Skeletal muscle satellite cell (primary cell): Measurements from ENCODE around the gene SNRNP200.

Experiments used
- H3K27me3 ChIP-seq: 2 replicates; pipeline ENCODE4 v1.7.0; 2013; ENCODE audit warnings: low read length; ENCODE audit not compliant: control insufficient read depth, insufficient read depth
- H3K36me3 ChIP-seq: 2 replicates; pipeline ENCODE4 v1.7.0; 2013; ENCODE audit warnings: mild to moderate bottlenecking, control low read depth, low read length; ENCODE audit not compliant: insufficient read depth
- H3K4me1 ChIP-seq: 2 replicates; pipeline ENCODE4 v1.7.0; 2013; ENCODE audit warnings: low read length; ENCODE audit not compliant: control insufficient read depth, insufficient read depth
- H3K4me2 ChIP-seq: 2 replicates; pipeline ENCODE4 v1.7.0; 2013; ENCODE audit warnings: mild to moderate bottlenecking, low read length
- H3K4me3 ChIP-seq: 2 replicates; pipeline ENCODE4 v1.7.0; 2013; ENCODE audit warnings: low read length
- H3K9ac ChIP-seq: 2 replicates; pipeline ENCODE4 v1.7.0; 2013; ENCODE audit warnings: mild to moderate bottlenecking, low read depth, low read length, moderate library complexity
- H3K9me3 ChIP-seq: replicated peaks from 2 replicates; pipeline ENCODE4 v1.7.0; 2013; ENCODE audit warnings: mild to moderate bottlenecking, control low read depth, low read length

The SNRNP200 gene

DNA sequence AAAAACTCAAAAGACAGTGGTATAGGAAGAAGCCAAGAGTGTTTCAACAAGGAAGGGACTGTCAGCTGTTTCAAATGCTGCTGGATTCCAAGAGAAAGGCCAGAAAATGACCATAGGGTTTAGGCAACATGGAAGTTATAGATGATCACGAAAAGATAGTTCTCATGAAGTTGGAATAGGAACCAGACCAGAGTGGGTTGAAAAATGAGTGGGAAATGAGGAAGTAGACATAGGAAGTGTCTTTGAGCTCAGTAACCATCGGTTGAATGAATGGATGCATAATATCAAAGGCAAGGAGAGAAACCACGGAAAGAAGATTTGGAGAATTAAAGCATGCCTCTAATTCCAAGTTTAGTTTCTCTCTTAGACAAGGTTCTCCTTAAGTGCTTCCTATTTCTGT, 31.5 kb upstream of the SNRNP200 start:
- Histone ChIP-seq H3K4me2 (peak overlapping the region; percentile 96), H3K9ac (no peak overlapping the region)

DNA sequence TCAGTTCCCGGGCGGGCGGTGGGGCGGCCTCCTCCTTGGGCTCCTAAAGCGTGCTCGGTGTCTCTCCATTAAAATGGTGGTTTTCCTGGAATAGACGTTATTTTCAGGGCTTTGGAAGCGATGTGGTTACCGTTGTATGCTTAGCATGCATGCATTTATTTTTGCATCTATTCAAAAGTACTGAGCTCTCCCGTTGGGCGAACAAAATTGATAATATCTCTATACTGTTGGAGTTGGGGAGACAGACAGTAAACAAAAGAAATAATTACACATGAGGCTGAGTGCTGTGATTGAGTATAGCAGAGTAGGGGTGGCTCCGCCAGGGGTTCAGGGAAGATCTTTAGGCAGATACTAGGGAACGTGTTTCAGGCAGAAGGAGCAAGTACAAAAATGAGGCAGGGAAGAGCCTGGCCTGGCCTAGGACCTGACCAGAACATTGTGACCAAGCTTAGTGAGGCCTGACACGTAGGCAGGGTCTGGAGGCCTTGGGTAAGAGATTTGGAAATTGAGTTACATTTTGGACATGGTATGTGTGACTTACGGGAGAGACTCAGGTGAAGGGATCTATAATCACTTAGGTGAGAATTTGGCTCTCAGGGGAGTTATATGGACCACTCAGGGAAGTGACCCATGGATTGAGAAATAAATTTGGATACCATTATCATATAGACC, 30.9 kb upstream of the SNRNP200 start:
- H3K36me3 ChIP-seq: no peaks in the 10 kb centered on the region
- peaks cover 26% of the 10 kb centered on the region for H3K4me1 ChIP-seq
- peak overlapping the region; percentile 96 for H3K4me2 ChIP-seq
- no peaks in the 10 kb centered on the region for H3K9me3 ChIP-seq
- peak overlapping the region; percentile 91 for H3K9ac ChIP-seq
- H3K4me3 ChIP-seq: peak overlapping the region; percentile 76
- no peaks in the 10 kb centered on the region for H3K27me3 ChIP-seq

More for the DNA sequence above, 31.5 kb upstream of the SNRNP200 start:
- Histone ChIP-seq H3K4me3 (peak overlapping the region; percentile 76), H3K9me3 (no peaks in the 10 kb centered on the region), H3K36me3 (no peaks in the 10 kb centered on the region), H3K4me1 (peaks cover 32% of the 10 kb centered on the region), H3K27me3 (no peaks in the 10 kb centered on the region)

DNA sequence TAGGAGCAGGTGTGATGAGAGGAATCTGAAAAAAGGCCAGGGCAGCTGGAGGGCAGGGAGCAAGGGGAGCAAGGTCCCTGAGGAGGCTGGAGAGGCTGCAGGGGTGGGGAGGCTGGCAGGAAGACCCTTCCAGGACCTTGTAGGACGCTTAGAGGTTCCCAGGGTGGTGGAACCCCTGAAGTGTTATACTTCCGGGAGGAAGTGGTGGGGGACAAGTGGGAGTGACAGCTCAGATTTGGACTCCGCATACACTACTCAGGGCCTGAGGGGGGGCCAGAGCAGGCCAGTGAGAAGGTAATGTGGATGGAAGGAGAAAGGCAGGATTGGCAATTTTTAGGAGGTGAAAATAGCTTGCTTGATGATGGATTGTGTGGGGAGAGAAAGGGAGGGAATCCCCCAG, 28.4 kb upstream of the SNRNP200 start:
- Histone ChIP-seq H3K4me2 (no peak overlapping the region), H3K4me1 (peaks cover 30% of the 10 kb centered on the region), H3K9me3 (no peaks in the 10 kb centered on the region), H3K36me3 (no peaks in the 10 kb centered on the region), H3K9ac (no peak overlapping the region), H3K4me3 (no peak overlapping the region), H3K27me3 (no peaks in the 10 kb centered on the region)

DNA sequence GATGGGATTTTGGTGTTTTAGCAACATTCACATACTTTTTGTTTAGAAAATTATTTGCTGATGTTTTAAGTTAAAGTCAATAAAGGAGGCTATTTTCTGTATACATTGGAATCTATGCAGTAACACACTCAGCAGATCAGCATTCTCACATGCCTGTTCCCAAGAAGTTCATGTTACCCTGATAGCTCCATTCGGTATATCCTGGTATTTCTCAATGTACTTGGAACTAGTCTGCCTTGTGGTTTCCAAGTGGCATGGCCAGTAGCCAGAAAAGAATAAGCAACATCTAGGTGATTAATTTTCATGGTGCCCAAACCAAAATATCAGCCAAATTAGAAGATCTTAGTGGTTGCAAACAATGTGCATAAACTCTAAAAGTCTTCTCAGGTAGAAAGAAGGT, 25.1 kb upstream of the SNRNP200 start:
- Histone ChIP-seq H3K36me3 (no peaks in the 10 kb centered on the region), H3K9me3 (no peaks in the 10 kb centered on the region)

DNA sequence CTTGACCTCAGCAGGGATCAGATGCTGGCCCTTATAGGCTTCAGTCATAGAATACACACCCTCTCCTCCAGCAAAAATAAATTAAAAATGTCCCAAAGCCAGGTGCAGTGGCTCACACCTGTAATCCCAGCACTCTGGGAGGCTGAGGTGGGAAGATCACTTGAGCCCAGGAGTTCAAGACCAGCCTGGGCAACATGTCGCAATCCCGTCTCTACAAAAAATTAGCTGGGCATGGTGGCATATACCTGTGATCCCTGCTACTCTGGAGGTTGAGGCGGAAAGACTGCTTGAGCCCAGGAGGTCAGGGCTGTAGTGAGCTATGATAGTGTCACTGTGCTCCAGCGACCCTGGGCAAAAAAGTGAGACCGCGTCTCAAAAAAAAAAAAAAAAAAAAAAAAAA, 24.5 kb upstream of the SNRNP200 start:
- Histone ChIP-seq H3K36me3 (no peaks in the 10 kb centered on the region), H3K27me3 (peaks cover 3% of the 10 kb centered on the region), H3K4me1 (peaks cover 21% of the 10 kb centered on the region), H3K9me3 (no peaks in the 10 kb centered on the region), H3K9ac (no peak overlapping the region), H3K4me2 (peak overlapping the region; percentile 7), H3K4me3 (no peak overlapping the region)

More for the DNA sequence above, 25.1 kb upstream of the SNRNP200 start:
- Histone ChIP-seq H3K9ac (no peak overlapping the region), H3K4me1 (peaks cover 22% of the 10 kb centered on the region), H3K4me2 (peak overlapping the region; percentile 7), H3K27me3 (peaks cover 3% of the 10 kb centered on the region), H3K4me3 (no peak overlapping the region)

DNA sequence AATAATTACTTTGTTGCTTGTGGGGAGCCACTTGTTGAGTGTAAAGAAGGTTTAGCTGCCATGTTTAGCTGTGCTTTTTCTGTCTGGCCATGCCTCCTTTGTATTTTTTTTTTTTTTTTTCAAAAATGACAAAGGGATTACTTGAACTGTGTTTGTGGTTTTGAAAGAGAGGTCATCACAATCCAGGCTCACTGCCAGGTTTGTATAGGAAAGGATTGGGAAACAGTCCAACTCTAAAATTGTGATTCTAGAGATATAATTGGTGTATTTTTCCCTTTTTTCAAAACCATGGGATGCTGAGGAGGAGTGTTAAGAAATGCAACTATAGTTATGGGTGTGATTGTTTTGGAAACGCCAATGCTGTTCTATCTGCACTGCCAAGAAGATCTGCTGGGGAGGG, 24.1 kb upstream of the SNRNP200 start:
- H3K4me3 ChIP-seq: no peak overlapping the region

DNA sequence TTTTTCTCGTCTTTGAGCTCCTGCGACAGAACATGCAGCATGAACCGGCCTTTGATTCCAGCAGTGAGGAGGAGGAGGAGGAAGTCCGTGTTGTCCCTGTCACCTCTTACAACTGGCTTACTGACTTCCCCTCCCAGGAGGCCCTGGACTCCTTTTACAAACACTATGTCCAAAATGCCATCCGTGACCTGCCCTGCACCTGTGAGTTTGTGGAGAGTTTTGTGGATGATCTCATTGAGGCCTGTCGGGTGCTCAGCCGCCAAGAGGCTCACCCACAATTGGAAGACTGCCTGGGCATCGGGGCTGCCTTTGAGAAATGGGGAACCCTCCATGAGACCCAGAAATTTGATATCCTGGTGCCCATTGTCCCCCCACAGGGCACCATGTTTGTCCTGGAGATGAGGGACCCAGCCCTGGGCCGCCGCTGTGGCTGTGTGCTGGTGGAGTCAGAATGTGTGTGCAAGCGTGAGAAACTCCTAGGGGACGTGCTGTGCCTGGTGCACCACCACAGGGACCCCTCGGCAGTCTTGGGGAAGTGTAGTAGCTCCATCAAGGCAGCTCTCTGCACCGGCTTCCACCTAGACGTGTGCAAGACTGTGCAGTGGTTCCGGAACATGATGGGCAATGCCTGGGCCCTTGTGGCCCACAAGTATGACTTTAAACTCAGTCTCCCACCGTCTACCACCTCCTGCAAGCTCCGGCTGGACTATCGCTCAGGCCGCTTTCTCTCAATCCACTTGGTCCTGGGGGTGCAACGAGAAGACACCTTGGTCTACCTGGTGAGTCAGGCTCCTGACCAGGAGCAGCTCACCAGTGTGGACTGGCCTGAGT, 21.9 kb upstream of the SNRNP200 start:
- H3K9me3 ChIP-seq: no peaks in the 10 kb centered on the region
- peaks cover 19% of the 10 kb centered on the region for H3K27me3 ChIP-seq
- H3K9ac ChIP-seq: no peak overlapping the region
- no peak overlapping the region for H3K4me3 ChIP-seq
- no peaks in the 10 kb centered on the region for H3K36me3 ChIP-seq
- peaks cover 17% of the 10 kb centered on the region for H3K4me1 ChIP-seq
- no peak overlapping the region for H3K4me2 ChIP-seq

More for the DNA sequence above, 24.1 kb upstream of the SNRNP200 start:
- Histone ChIP-seq H3K36me3 (no peaks in the 10 kb centered on the region), H3K4me2 (peak overlapping the region; percentile 7), H3K9ac (no peak overlapping the region), H3K27me3 (peaks cover 6% of the 10 kb centered on the region), H3K9me3 (no peaks in the 10 kb centered on the region), H3K4me1 (peaks cover 17% of the 10 kb centered on the region)

DNA sequence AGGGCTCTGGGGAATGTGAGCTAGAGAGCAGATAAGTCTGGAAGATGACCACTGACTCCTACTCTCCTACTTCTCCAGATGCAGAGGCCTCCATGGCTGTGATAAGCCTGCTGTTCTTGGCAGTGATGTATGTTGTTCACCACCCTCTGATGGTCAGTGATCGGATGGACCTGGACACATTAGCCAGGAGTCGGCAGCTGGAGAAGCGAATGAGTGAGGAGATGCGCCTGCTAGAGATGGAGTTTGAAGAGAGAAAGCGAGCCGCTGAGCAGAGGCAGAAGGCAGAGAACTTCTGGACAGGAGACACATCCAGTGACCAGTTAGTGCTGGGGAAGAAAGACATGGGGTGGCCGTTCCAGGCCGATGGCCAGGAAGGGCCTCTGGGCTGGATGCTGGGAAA, 21.2 kb upstream of the SNRNP200 start:
- Histone ChIP-seq H3K4me2 (no peak overlapping the region), H3K4me1 (peaks cover 23% of the 10 kb centered on the region), H3K4me3 (no peak overlapping the region), H3K9ac (no peak overlapping the region), H3K27me3 (peaks cover 25% of the 10 kb centered on the region), H3K36me3 (no peaks in the 10 kb centered on the region), H3K9me3 (no peaks in the 10 kb centered on the region)

DNA sequence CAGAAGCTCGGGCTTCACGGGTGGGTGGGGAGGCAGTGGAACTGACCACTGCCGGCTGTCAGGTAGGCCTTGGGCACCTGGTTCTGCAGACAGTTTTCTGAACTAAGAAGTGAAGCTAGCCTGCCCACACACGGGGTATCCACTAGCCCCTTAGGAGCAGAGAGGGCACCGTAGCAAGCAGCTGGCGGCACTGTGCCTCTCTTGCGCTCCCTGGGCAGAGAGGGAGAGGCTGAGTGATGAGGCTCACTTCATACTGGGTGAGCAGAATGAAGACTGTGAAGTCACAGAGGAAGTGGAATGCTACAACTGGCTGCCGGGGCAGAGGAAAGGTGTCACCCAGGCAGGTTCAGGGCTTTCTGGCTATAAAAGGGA, 20.5 kb upstream of the SNRNP200 start:
- Histone ChIP-seq H3K4me3 (no peak overlapping the region), H3K36me3 (no peaks in the 10 kb centered on the region), H3K9ac (no peak overlapping the region), H3K9me3 (no peaks in the 10 kb centered on the region), H3K4me2 (peak overlapping the region; percentile 75), H3K27me3 (peaks cover 30% of the 10 kb centered on the region), H3K4me1 (peaks cover 30% of the 10 kb centered on the region)

DNA sequence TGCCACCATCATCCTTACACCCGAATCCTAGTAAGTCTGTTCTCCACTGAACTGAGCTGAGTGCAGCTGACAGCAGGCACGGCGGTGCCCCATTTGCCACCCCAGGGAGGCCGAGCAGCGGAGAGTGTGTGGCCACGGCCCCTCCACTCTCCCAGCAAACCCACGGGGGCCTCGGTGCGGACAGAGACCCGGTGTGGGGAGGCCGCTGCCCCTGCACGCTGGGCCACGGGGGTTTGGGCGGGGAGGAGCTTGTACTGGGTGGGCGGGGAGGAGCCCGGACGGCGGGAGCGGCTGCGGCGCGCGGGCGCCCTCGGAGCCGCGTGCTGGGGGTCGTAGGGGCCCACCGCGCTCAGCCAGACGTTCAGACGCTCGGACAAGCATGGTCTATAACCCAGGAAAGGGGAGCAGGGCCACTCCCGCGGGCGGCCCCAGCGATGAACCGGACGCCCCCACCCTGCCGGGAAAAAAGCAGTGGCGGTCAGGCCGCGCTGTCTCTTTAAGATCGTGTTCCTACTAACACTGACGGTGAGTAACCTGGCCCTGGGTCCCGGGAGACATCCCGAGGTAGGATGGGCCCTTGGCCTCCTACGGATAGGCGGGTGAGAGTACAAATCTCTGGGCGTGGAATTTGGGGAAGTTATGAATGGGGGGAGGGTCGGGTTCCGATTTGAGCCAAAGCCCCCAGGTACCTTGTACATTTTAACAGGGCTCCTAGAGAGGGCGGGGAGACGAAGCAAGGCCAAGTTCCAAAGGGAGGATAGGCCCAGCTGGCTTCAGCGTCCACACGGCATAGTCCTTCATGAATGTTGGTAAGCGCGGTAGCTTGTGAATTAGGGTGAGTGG, 19.9 kb upstream of the SNRNP200 start, which contains the start of gene ITPRIPL1:
Gene ITPRIPL1 (plus strand): TSS at position 277 of the 843 bp plus-strand sequence. CDS start 523 bp downstream, at position 800.
- Histone ChIP-seq H3K36me3 (no peaks in the 10 kb centered on the region), H3K9me3 (no peaks in the 10 kb centered on the region), H3K4me3 (peak within 1 kb of the TSS; percentile 60), H3K27me3 (peaks cover 34% of the 10 kb centered on the region), H3K9ac (peak within 1 kb of the TSS; percentile 24), H3K4me1 (peaks cover 26% of the 10 kb centered on the region), H3K4me2 (peak within 1 kb of the TSS; percentile 75)

DNA sequence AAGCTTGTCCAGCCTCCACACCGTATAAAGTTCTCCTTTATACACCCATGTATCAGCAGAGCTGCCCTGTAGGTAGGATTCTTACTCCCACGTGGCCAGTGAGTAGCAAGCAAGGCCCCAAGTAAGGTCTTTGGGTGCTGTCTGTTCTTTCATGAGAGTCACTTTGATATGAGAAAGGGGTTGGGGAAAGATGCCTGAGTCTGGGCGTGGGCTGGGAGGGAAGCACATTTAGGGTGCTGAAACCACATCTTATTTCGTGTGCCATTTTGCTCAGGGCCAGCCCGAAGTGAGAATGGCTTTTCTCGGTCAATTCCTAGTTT, 19.3 kb upstream of the SNRNP200 start:
- no peak overlapping the region for H3K9ac ChIP-seq
- H3K36me3 ChIP-seq: no peaks in the 10 kb centered on the region
- H3K9me3 ChIP-seq: no peaks in the 10 kb centered on the region
- peak overlapping the region; percentile 75 for H3K4me2 ChIP-seq
- peaks cover 34% of the 10 kb centered on the region for H3K27me3 ChIP-seq
- peaks cover 20% of the 10 kb centered on the region for H3K4me1 ChIP-seq
- no peak overlapping the region for H3K4me3 ChIP-seq
